Right lobe of liver (tissue), 6 donors: ENCODE measurements around the gene RASSF10. TPM values are rescaled to one million over a fixed set of nuclear protein-coding genes. Genes with fewer than 3 reads are reported as not detected.

ENCODE experiments used
- ATAC-seq, 4 donors: fragments of 200-7000 bp; cut with Tn5 transposase; one replicate each; pipeline ENCODE4 v1.9.1; 2020; ENCODE audit warnings: mild to moderate bottlenecking in 4 of 4, moderate library complexity in 4 of 4
- DNase-seq, 3 donors: peaks; one replicate each; pipeline ENCODE4 v3.0.0-alpha.2; 2020
- H3K27ac ChIP-seq, 3 donors: fragments of 200-600 bp; one replicate each; pipeline ENCODE4 v1.8.0; 2022
- H3K27me3 ChIP-seq, 2 donors: fragments of 200-600 bp; one replicate each; pipeline ENCODE4 v1.8.0; 2022
- H3K36me3 ChIP-seq, 4 donors: fragments of 200-600 bp; sonication (generic) in 1 of 4; one replicate each; pipeline versions ENCODE4 v1.5.1 to v1.8.0; 2017 to 2022; ENCODE audit warnings: control low read depth in 1 of 4
- H3K4me1 ChIP-seq, 4 donors: fragments of 200-600 bp; sonication (generic) in 1 of 4; one replicate each; pipeline versions ENCODE4 v1.5.1 to v1.8.0; 2017 to 2022; ENCODE audit warnings: control low read depth in 1 of 4
- H3K4me3 ChIP-seq, 3 donors: fragments of 200-600 bp; one replicate each; pipeline ENCODE4 v1.8.0; 2022
- H3K9me3 ChIP-seq, 4 donors: fragments of 200-600 bp; sonication (generic) in 1 of 4; one replicate each; pipeline versions ENCODE4 v1.5.1 to v1.8.0; 2017 to 2022; ENCODE audit warnings: control low read depth in 1 of 4
- POLR2A ChIP-seq: fragments of 450-650 bp; IDR thresholded peaks from one replicate; pipeline ENCODE4 v1.6.1; 2017; ENCODE audit warnings: antibody characterized with exemption, mild to moderate bottlenecking
- WGBS: methylation state at CpG from one replicate; pipeline ENCODE4 v1.1.6; 2018; ENCODE audit warnings: low coverage, low lambda C conversion rate; ENCODE audit not compliant: insufficient coverage; ENCODE audit errors: missing lambda C conversion rate; 5-methylcytosine and 5-hydroxymethylcytosine counted together
- intact Hi-C, 2 donors: fragments of 100-400 bp; cut with DNase I; formaldehyde crosslinking; loops; one replicate each; pipeline versions ENCODE4 v1.11.2 to v1.14.1; 2022
- long read RNA-seq: library from polyadenylated mRNA; unstranded; transcript quantifications from one replicate; pipeline ENCODE4 v2.0.0, GENCODE V29; 2019
- total RNA-seq, 6 experiments: library from RNA; depleted of rRNA in 2 of 6; stranded (reverse); fragments of >200 nt in 2 of 6; fragmentation: NEBNext Ultra II Directional in 3 of 6; extraction: Animal tissue kit (Norgen Biotek cat#: 25700) in 3 of 6; gene quantifications; one replicate each; pipeline versions ENCODE4 v1.1.0 to v1.2.4, GENCODE V29; 2016 to 2023
- TF ChIP-seq, protein P1 (sequence below), 4 donors: fragments of 200-600 bp in 3 of 4; fragments of 450-650 bp in 1 of 4; IDR thresholded peaks; one replicate each; pipeline versions ENCODE4 v1.5.1 to v1.8.0; 2016 to 2022; ENCODE audit warnings: antibody characterized with exemption in 4 of 4, mild to moderate bottlenecking in 2 of 4
- donor health status: DM: no; HTN: yes; CAD: no.
- donor health status: DM: no; HTN: no; CAD: no.
- donor health status: DM: no; HTN: no; CAD: no.
- donor health status: DM: no; HTN: yes; CAD: no.
- donor health status: DM: no; HTN: yes; CAD: no.

The RASSF10 gene
- total RNA-seq: under 1 TPM in 2 of 6 experiments, not detected in 4; 0.11 to 0.49 TPM
- long read RNA-seq: 0 reads

DNA sequence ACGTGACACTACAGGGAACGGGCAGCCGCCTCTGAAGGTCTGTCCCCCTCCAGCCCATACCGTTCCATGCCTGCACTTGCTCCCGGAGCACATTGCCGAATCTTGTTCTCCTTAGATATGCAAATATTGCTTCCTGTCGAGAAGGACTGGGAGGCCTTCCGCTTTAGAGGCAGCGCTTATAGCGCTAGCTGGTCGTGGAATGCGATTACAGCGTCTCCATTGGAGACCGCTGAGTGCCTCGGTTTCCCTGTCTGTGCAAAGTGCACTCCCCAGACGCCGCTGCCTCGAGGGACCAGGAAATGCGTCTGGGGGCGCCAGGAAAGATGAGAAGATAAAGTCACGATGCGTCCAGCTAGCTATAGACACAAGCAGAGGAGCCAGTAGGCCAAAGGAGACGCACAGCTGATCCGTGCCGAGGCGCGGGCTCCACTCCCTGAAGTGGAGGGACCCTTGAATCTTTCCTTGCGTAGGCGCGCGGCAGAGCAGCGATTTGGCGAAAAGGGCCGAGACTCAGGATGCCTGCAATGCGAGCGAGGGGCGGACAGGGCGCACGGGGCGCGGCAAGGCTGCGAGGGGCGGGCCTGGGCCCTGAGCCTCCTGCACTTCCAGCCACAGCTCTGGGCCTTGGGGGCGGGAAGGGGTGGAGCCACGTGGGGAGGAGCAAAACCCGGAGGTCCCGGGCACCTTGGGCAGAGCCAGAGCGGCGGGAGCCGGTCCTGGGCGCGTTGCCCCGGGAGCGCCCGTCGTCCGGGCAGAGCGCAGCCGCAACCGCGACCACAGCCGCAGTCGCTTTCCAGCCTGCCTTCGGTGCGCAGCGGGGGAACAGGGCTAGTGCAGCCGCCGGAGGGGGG is at the start of gene RASSF10:
Gene RASSF10, plus strand, starts transcription at position 692 of the 851 bp plus-strand sequence. CDS start 261 bp downstream, outside the sequence.
- WGBS: 6% methylated on average over 26 of the region's 68 CpGs
- peak; percentile 5 to 49 (median 14) for ATAC-seq
- peak in 2 of 3 donors; percentile 23 to 63 for DNase-seq
- no peaks in the 10 kb centered on the region for H3K36me3 ChIP-seq
- H3K27me3 ChIP-seq: peaks cover 18 to 21% of the 10 kb centered on the region in 2 donors
- no peak within 1 kb of the TSS for H3K27ac ChIP-seq
- peaks cover 0 to 46% (median 11%) of the 10 kb centered on the region in 4 donors for H3K4me1 ChIP-seq
- no peaks in the 10 kb centered on the region for H3K9me3 ChIP-seq
- peak within 1 kb of the TSS in 1 of 3 donors; percentile 5 for H3K4me3 ChIP-seq
- no peak for TF ChIP-seq POLR2A
- TF ChIP-seq, protein P1, sequence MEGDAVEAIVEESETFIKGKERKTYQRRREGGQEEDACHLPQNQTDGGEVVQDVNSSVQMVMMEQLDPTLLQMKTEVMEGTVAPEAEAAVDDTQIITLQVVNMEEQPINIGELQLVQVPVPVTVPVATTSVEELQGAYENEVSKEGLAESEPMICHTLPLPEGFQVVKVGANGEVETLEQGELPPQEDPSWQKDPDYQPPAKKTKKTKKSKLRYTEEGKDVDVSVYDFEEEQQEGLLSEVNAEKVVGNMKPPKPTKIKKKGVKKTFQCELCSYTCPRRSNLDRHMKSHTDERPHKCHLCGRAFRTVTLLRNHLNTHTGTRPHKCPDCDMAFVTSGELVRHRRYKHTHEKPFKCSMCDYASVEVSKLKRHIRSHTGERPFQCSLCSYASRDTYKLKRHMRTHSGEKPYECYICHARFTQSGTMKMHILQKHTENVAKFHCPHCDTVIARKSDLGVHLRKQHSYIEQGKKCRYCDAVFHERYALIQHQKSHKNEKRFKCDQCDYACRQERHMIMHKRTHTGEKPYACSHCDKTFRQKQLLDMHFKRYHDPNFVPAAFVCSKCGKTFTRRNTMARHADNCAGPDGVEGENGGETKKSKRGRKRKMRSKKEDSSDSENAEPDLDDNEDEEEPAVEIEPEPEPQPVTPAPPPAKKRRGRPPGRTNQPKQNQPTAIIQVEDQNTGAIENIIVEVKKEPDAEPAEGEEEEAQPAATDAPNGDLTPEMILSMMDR (IDR thresholded peaks at IDR 0.05): no peak
- intact Hi-C loops: no loop called here

DNA sequence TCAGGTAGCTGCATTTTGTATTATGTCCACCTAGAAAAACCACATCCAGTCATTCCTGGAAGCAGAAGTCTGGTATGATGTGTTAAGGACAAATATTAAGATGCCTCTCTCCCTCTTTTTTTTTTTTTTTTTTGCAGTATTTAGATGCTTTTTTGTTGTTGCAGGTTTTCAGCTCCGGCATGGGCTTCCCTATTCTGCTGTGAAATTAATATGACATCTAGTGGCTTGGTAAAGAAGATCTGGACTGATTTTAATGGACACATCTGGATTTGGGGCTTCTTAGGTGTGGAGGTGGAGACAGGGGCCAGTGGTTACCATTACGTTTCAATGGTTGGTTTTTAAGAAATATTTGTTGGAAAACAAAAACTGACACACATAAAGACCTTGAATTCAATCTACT is 47.5 kb upstream of the RASSF10 start:
- Histone ChIP-seq H3K36me3 (no peaks in the 10 kb centered on the region), H3K4me1 (no peaks in the 10 kb centered on the region), H3K9me3 (no peaks in the 10 kb centered on the region), H3K27ac (no peak overlapping the region), H3K4me3 (no peak overlapping the region), H3K27me3 (no peaks in the 10 kb centered on the region)
- DNase-seq (no peak), ATAC-seq (no peak)
- no peak for TF ChIP-seq POLR2A
- TF ChIP-seq, protein P1 (IDR thresholded peaks at IDR 0.05): no peak
- intact Hi-C loops: loop anchor here (5.0 to 10.0 kb wide), 2 partner anchors 191 to 193 kb away; no protein-coding TSS in a partner anchor
- 48% methylated on average over 2 of the region's 2 CpGs for WGBS

DNA sequence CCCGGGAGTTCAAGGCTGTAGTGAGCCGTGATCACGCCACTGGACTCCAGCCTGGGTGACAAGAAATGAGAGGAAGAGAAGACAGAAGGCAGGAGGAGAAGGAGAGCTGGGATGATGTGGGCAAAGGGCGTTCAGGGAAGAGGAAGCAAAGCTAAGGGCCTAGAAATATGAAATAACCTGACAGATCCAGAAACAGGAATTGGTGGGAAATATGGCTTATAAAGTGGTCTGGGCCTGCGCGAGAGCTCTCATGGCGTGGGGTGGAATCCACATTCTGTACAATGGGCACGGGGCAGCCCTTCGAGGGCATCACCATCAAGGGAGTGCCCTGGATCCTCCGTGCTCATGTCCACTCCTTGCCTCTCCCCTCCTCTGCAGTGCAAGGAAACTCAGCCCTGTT is 46.8 kb upstream of the RASSF10 start:
- no peaks in the 10 kb centered on the region for H3K9me3 ChIP-seq
- DNase-seq: no peak
- H3K4me1 ChIP-seq: no peaks in the 10 kb centered on the region
- no peak overlapping the region for H3K27ac ChIP-seq
- H3K36me3 ChIP-seq: no peaks in the 10 kb centered on the region
- H3K4me3 ChIP-seq: no peak overlapping the region
- H3K27me3 ChIP-seq: no peaks in the 10 kb centered on the region
- 74% methylated on average over 4 of the region's 10 CpGs for WGBS
- intact Hi-C loops: loop anchor here (5.0 to 10.0 kb wide), 2 partner anchors 190 to 192 kb away; no protein-coding TSS in a partner anchor
- no peak for TF ChIP-seq POLR2A
- TF ChIP-seq, protein P1 (IDR thresholded peaks at IDR 0.05): no peak
- ATAC-seq: no peak

DNA sequence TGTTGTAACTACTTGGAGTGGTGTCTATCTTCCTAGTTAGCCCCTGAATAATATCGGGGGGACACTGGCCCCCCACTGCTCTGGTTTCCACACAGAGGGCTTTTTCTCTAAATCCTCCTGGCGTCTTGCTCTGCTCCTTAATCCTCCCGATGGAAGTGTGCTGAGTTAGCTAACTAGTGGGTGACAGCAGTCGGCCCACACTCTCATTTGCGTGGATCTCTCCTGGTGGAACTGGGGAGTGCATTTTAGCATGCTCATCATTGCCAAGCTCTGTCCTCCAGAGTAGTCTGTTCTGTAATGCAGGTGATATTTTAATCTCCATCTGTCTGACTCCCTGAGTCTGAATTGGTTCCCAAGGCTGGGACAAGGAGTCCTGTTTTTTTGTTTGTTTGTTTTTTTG is 46.1 kb upstream of the RASSF10 start:
- 50% methylated on average over 5 of the region's 5 CpGs for WGBS
- Histone ChIP-seq H3K27me3 (no peaks in the 10 kb centered on the region), H3K4me1 (no peaks in the 10 kb centered on the region), H3K36me3 (no peaks in the 10 kb centered on the region), H3K27ac (no peak overlapping the region), H3K4me3 (no peak overlapping the region), H3K9me3 (no peaks in the 10 kb centered on the region)
- DNase-seq: no peak
- TF ChIP-seq POLR2A: no peak
- TF ChIP-seq, protein P1 (IDR thresholded peaks at IDR 0.05): no peak
- intact Hi-C loops: loop anchor here (5.0 to 10.0 kb wide), 2 partner anchors 189 to 192 kb away; no protein-coding TSS in a partner anchor
- ATAC-seq: no peak
